ENCODE measurements around the gene SPECC1.
"Not testable (repeated sequence)": the region's sequence is repeated elsewhere in the genome, so short reads cannot be mapped to it uniquely, and the experiment has no call there.

DNA sequence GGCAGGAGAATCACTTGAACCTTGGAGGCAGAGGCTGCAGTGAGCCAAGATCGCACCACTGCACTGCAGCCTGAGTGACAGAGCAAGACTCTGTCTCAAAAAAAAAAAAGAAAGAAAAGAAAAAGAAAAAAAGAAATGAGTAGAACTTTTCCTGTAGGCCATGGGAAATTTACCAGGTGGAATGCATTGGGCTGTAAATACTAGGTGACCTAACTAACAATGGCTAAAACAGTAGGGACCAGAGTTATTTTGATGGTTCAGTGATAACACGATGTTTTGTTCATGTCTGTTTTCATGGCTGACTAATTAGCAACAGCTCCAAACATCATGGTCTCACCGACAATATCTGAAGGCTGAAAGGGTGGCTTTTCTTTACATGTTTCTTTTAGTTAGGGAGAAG is 318.6 kb downstream of the SPECC1 start:
- TF ChIP-seq, protein P1, sequence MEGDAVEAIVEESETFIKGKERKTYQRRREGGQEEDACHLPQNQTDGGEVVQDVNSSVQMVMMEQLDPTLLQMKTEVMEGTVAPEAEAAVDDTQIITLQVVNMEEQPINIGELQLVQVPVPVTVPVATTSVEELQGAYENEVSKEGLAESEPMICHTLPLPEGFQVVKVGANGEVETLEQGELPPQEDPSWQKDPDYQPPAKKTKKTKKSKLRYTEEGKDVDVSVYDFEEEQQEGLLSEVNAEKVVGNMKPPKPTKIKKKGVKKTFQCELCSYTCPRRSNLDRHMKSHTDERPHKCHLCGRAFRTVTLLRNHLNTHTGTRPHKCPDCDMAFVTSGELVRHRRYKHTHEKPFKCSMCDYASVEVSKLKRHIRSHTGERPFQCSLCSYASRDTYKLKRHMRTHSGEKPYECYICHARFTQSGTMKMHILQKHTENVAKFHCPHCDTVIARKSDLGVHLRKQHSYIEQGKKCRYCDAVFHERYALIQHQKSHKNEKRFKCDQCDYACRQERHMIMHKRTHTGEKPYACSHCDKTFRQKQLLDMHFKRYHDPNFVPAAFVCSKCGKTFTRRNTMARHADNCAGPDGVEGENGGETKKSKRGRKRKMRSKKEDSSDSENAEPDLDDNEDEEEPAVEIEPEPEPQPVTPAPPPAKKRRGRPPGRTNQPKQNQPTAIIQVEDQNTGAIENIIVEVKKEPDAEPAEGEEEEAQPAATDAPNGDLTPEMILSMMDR (IDR thresholded peaks at IDR 0.05), result not testable (repeated sequence)
- not testable (repeated sequence) for TF ChIP-seq POLR2A (IDR thresholded peaks at IDR 0.05)

Data from gastroesophageal sphincter (tissue), 3 donors.